GM21619 (cell line): Measurements from ENCODE around the gene CPD.

Experiments used
- ATAC-seq: cut with Tn5 transposase; IDR thresholded peaks from one replicate; pipeline ENCODE4 v1.9.1; 2021; ENCODE audit not compliant: unreplicated experiment

CPD gene

GRCh38 chr17:30493780-30494179, 115.1 kb downstream of the CPD start:
- no peak for ATAC-seq

GRCh38 chr17:30495586-30495985, 116.9 kb downstream of the CPD start:
- no peak for ATAC-seq

DNA sequence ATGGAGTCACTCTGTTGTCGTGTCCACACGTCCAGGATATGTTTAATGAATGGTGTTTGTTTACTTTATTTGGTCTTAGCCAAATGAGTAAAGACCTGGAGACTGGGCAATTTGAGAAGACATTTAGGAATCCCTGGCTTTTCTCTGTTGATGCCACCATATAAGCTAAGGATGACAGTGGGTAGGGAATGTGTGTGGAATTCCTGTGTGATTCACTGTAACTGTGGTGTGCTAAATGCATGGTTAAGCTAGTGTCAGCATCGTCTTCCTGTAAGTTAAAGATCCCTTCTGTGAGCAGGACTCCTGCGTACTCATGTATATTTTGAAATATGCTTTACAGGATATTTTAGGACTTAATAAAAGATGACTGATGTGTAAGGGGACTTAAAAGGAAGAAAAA, 124.8 kb downstream of the CPD start:
- no peak for ATAC-seq

- no peak for ATAC-seq
These were observed 127.2 kb downstream of the CPD start for GRCh38 chr17:30505868-30506417.

DNA sequence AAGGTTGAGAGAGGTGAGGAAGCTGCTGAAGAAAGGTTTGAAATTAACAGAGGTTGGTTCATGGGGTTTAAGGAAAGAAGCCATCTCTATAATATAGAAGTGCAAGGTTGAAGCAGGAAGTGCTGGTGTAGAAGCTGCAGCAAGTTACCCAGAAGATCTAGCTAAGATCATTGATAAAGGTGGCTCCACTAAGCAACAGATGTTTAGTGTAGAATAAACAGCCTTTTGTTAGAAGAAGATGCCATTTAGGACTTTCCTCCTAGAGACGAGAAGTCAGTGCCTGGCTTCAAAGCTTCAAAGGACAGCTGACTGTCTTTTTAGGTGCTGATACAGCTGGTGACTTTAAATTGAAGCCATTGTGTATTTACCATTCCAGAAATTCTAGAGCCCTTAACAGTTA, 127.8 kb downstream of the CPD start:
- no peak for ATAC-seq

DNA sequence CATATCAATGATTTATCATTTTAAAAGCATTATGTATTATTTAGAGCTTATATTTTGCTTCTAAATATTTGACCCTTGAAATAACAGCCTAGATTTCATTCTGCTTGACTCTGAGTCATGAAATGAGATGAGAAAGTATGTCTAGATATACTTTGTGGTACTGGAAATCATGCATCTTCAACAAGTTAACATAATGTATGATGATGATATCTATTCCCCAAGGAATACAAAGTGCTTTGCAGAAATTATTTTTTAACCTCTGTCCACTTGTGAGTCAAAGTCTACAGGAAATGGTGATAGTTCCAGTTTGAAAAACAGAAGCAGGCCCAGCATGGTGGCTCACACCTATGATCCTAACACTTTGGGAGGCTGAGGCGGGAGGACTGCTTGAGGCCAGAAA, 134.6 kb downstream of the CPD start:
- no peak for ATAC-seq

- no peak for ATAC-seq
These were observed 136.3 kb downstream of the CPD start for GRCh38 chr17:30514895-30515596.

- no peak for ATAC-seq
These were observed 139.1 kb downstream of the CPD start for GRCh38 chr17:30517786-30518185.

- ATAC-seq = no peak
These were observed 140.4 kb downstream of the CPD start for GRCh38 chr17:30519166-30519565.
